ENCODE measurements around the gene PLAAT2. TPM values are rescaled to one million over a fixed set of nuclear protein-coding genes. Genes with fewer than 3 reads are reported as not detected.
"Not testable (repeated sequence)": the region's sequence is repeated elsewhere in the genome, so short reads cannot be mapped to it uniquely, and the experiment has no call there.

The PLAAT2 gene
- total and polyA plus RNA-seq, 11 donors, result 0.11 to 3.8 (median 0.42) TPM; not detected in 7

DNA sequence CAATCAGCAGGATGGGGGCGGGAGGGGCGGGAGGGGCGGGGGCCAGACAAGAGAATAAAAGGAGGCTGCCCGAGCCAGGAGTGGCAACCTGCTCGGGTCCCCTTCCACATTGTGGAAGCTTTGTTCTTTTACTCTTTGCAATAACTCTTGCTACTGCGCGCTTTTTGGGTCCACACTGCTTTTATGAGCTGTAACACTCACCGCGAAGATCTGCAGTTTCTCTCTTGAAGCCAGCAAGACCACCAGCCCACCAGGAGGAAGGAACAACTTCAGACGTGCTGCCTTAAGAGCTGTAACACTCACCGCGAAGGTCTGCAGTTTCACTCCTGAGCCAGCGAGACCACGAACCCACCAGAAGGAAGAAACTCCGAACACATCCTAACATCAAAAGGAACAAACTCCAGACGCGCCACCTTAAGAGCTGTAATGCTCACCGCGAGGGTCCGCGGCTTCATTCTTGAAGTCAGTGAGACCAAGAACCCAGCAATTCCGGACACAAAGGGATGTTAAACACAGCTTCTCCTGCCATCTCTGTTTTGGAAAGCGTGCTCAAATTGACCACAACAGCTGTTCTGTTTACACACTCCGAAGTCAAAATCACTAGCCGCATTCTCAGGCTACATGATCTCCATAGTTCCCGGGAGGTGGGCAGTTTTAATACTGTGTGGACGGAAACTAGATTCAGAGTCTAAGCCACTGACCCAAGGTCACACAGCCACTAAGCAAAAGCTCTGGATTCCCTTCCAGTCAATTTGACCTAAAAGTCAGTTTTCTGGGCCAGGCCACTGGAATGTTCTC is 11.9 kb downstream of the PLAAT2 start:
- Histone ChIP-seq H3K4me1 (peaks cover 0 to 18% (median 0%) of the 10 kb centered on the region in 12 donors), H3K36me3 (peaks cover 0 to 17% (median 0%) of the 10 kb centered on the region in 9 donors), H3K27me3 (no peaks in the 10 kb centered on the region), H3K9me3 (no peaks in the 10 kb centered on the region), H3K4me3 (peak overlapping the region in 1 of 12 donors; percentile 26), H3K27ac (peak overlapping the region in 1 of 12 donors; percentile 44)
- intact Hi-C loops (cut with DNase I), result no loop called here
- no peak for DNase-seq
- ATAC-seq, result no peak
- 84 to 92% (median 91%) methylated on average over 27 of the region's 27 CpGs for WGBS, 4 donors
- no peak for TF ChIP-seq POLR2A (IDR thresholded peaks at IDR 0.05)
- TF ChIP-seq, protein P1, sequence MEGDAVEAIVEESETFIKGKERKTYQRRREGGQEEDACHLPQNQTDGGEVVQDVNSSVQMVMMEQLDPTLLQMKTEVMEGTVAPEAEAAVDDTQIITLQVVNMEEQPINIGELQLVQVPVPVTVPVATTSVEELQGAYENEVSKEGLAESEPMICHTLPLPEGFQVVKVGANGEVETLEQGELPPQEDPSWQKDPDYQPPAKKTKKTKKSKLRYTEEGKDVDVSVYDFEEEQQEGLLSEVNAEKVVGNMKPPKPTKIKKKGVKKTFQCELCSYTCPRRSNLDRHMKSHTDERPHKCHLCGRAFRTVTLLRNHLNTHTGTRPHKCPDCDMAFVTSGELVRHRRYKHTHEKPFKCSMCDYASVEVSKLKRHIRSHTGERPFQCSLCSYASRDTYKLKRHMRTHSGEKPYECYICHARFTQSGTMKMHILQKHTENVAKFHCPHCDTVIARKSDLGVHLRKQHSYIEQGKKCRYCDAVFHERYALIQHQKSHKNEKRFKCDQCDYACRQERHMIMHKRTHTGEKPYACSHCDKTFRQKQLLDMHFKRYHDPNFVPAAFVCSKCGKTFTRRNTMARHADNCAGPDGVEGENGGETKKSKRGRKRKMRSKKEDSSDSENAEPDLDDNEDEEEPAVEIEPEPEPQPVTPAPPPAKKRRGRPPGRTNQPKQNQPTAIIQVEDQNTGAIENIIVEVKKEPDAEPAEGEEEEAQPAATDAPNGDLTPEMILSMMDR (IDR thresholded peaks at IDR 0.05), result no peak

DNA sequence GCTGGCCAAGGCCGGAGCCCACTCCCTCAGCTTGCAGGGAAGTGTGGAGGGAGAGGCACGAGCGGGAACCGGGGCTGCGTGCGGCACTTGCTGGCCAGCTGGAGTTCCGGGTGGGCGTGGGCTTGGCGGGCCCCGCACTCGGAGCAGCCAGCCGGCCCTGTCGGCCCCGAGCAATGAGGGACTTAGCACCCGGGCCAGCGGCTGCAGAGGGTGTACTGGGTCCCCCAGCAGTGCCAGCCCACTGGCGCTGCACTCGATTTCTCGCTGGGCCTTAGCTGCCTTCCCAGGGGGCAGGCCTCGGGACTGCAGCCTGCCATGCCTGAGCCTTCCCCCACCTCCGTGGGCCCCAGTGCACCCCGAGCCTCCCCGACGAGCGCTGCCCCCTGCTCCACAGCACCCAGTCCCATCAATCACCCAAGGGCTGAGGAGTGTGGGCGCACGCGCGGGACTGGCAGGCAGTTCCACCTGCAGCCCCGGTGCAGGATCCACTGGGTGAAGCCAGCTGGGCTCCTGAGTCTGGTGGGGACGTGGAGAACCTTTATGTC is 13.0 kb downstream of the PLAAT2 start:
- Histone ChIP-seq H3K36me3 (peaks cover 0 to 27% (median 3%) of the 10 kb centered on the region in 9 donors), H3K4me1 (peaks cover 0 to 18% (median 0%) of the 10 kb centered on the region in 12 donors)
- H3K4me3 ChIP-seq; H3K27me3 ChIP-seq; ATAC-seq; DNase-seq; H3K9me3 ChIP-seq; H3K27ac ChIP-seq; intact Hi-C loops (cut with DNase I): not testable (repeated sequence)
- 87 to 95% (median 91%) methylated on average over 3 to 31 of the region's 31 CpGs for whole genome bisulfite sequencing, 4 donors

DNA sequence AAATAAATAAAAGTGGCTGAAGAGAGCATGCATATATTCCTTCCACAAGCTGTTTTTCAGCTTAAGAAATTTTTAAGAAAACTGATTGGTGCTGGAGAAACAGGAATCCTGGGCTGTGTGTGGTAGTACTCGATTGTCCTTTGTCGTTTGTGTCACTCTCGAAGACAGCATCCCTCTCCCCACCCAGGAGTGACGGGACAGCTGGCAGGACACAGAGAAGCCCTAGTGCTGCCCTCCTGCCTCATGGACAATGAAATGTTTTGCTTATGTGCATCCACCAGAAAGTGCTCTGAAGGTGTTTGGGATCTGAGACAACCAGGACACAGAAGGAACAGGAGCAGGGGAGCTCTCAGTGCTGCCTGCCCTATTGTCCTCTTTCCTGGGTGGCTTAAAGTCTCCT is 13.8 kb downstream of the PLAAT2 start:
- DNase-seq (no peak), ATAC-seq (no peak)
- Histone ChIP-seq H3K4me1 (peaks cover 0 to 11% (median 0%) of the 10 kb centered on the region in 12 donors), H3K4me3 (no peak overlapping the region), H3K27ac (no peak overlapping the region), H3K9me3 (no peaks in the 10 kb centered on the region), H3K27me3 (no peaks in the 10 kb centered on the region), H3K36me3 (peaks cover 0 to 36% (median 3%) of the 10 kb centered on the region in 9 donors)
- intact Hi-C loops (cut with DNase I), result no loop called here
- 82 to 94% (median 87%) methylated on average over 4 of the region's 4 CpGs for WGBS, 4 donors
- no peak for TF ChIP-seq POLR2A (IDR thresholded peaks at IDR 0.05)

DNA sequence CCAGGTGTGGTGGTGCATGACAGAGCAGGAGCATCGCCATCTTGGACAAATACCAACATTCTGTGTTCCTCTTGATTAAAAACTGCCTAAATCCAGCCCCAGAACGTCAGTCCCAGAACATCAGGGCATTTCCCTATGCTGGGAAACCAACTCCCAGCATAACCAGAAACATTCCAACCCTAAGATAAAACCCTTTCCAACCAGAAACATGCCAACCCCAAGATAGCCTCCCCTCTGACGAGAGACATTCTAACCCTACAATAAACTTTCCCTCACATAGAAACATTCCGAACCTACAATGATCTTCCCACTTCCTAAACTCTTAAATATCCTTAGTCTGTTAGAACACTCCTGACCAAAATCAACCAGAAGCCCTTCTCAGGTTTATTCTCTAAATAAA is 15.0 kb downstream of the PLAAT2 start:
- Histone ChIP-seq H3K36me3 (peaks cover 0 to 48% (median 3%) of the 10 kb centered on the region in 9 donors), H3K9me3 (no peaks in the 10 kb centered on the region), H3K27me3 (no peaks in the 10 kb centered on the region), H3K27ac (peak overlapping the region in 2 of 12 donors; percentile 31 to 46), H3K4me3 (no peak overlapping the region), H3K4me1 (peaks cover 0 to 10% (median 0%) of the 10 kb centered on the region in 12 donors)
- TF ChIP-seq, protein P1 (IDR thresholded peaks at IDR 0.05), result no peak
- no peak for TF ChIP-seq POLR2A (IDR thresholded peaks at IDR 0.05)
- WGBS, 4 donors, result 47 to 55% (median 51%) methylated on average over 4 of the region's 4 CpGs
- ATAC-seq (peak; percentile 49 to 77 (median 64)), DNase-seq (no peak)
- intact Hi-C loops (cut with DNase I), result no loop called here

DNA sequence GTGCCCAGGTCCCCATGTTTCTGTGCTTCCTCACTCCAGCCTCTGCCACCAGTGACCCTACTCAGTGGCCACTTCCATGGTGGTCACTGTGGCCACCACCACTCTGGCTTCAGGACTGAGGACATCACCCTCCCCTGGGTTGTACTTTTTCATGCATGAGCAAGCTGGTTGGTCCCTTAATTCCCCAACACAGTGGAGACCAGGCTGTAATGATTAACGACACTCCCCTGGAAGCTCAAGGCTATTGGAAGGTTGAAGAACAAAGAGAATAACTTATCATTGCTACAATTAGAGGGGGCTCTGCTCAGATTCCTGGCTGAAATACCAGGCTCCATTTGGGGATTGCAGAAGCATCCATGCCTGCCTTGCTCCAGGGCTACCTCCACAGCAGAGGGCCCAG is 16.1 kb downstream of the PLAAT2 start:
- Histone ChIP-seq H3K4me3 (no peak overlapping the region), H3K9me3 (no peaks in the 10 kb centered on the region), H3K27ac (no peak overlapping the region), H3K36me3 (peaks cover 0 to 58% (median 3%) of the 10 kb centered on the region in 9 donors), H3K4me1 (peaks cover 0 to 13% (median 0%) of the 10 kb centered on the region in 12 donors), H3K27me3 (no peaks in the 10 kb centered on the region)
- no peak for TF ChIP-seq POLR2A (IDR thresholded peaks at IDR 0.05)
- TF ChIP-seq, protein P1 (IDR thresholded peaks at IDR 0.05), result no peak
- intact Hi-C loops (cut with DNase I), result no loop called here
- ATAC-seq (no peak), DNase-seq (no peak)
- 89 to 100% (median 91%) methylated on average over 1 of the region's 1 CpG for whole genome bisulfite sequencing, 4 donors
